Stimulated activated CD4-positive, alpha-beta T cell treated with anti-CD3 and anti-CD28 coated beads, TNF-alpha, amount 100 ng/mL, for 48 hours (primary cell): ENCODE data around the gene IL6.
"Not testable (repeated sequence)": the region's sequence is repeated elsewhere in the genome, so short reads cannot be mapped to it uniquely, and the experiment has no call there.

Source experiments
- DNase-seq, 3 donors: peaks; one replicate each; pipeline ENCODE4 v3.0.0-alpha.2; 2020; ENCODE audit warnings: low read depth in 3 of 3

Gene IL6

DNA sequence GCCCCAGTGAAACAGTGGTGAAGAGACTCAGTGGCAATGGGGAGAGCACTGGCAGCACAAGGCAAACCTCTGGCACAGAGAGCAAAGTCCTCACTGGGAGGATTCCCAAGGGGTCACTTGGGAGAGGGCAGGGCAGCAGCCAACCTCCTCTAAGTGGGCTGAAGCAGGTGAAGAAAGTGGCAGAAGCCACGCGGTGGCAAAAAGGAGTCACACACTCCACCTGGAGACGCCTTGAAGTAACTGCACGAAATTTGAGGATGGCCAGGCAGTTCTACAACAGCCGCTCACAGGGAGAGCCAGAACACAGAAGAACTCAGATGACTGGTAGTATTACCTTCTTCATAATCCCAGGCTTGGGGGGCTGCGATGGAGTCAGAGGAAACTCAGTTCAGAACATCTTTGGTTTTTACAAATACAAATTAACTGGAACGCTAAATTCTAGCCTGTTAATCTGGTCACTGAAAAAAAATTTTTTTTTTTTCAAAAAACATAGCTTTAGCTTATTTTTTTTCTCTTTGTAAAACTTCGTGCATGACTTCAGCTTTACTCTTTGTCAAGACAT lies 574 bp upstream of the IL6 start:
- DNase-seq: peak; percentile 18 to 46 (median 26)

DNA sequence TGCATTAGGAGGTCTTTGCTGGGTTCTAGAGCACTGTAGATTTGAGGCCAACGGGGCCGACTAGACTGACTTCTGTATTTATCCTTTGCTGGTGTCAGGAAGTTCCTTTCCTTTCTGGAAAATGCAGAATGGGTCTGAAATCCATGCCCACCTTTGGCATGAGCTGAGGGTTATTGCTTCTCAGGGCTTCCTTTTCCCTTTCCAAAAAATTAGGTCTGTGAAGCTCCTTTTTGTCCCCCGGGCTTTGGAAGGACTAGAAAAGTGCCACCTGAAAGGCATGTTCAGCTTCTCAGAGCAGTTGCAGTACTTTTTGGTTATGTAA lies 675 bp downstream of the IL6 start:
- no peak for DNase-seq

DNA sequence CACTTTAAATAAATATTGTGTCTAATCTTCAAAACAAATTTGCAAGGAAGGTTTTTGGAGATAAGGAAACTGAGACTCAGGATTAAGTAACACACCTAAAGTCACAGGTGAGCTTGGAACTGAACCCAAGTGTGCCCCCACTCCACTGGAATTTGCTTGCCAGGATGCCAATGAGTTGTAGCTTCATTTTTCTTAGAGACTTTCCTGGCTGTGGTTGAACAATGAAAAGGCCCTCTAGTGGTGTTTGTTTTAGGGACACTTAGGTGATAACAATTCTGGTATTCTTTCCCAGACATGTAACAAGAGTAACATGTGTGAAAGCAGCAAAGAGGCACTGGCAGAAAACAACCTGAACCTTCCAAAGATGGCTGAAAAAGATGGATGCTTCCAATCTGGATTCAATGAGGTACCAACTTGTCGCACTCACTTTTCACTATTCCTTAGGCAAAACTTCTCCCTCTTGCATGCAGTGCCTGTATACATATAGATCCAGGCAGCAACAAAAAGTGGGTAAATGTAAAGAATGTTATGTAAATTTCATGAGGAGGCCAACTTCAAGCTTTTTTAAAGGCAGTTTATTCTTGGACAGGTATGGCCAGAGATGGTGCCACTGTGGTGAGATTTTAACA lies 1.5 kb downstream of the IL6 start:
- no peak for DNase-seq

DNA sequence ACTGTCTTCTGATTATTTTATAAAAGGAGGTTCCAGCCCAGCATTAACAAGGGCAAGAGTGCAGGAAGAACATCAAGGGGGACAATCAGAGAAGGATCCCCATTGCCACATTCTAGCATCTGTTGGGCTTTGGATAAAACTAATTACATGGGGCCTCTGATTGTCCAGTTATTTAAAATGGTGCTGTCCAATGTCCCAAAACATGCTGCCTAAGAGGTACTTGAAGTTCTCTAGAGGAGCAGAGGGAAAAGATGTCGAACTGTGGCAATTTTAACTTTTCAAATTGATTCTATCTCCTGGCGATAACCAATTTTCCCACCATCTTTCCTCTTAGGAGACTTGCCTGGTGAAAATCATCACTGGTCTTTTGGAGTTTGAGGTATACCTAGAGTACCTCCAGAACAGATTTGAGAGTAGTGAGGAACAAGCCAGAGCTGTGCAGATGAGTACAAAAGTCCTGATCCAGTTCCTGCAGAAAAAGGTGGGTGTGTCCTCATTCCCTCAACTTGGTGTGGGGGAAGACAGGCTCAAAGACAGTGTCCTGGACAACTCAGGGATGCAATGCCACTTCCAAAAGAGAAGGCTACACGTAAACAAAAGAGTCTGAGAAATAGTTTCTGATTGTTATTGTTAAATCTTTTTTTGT lies 2.3 kb downstream of the IL6 start:
- no peak for DNase-seq

GRCh38 chr7:22730066-22730710 lies 3.2 kb downstream of the IL6 start:
- no peak for DNase-seq

GRCh38 chr7:22730921-22731654 lies 4.1 kb downstream of the IL6 start:
- DNase-seq: no peak

GRCh38 chr7:22731766-22732165 lies 4.8 kb downstream of the IL6 start:
- no peak for DNase-seq

DNA sequence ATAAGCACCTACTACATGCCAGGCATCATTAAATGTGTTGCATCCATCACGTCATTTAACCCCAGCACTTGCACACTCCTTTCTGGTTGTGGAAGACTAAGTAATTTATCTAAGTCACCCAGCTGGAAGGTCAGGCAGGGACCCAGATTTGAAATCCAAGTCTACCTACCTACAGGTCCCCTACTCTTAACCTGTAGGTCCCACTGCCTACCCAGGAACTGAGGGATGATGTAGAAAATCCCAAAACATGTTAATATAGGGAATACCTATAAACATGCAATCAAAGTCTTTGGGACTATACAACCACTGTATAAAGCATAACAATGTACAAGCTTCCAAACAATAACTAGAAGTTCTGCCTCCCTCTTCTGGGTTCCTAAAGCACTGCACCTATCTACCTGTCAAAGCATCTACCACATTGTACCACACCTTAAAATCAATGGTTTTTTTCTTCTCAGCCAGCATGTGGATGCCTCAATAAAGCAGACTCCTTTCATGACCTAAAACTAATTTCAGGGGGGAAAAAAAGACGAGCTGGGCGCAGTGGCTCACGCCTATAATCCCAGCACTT lies 5.6 kb downstream of the IL6 start:
- DNase-seq: no peak

DNA sequence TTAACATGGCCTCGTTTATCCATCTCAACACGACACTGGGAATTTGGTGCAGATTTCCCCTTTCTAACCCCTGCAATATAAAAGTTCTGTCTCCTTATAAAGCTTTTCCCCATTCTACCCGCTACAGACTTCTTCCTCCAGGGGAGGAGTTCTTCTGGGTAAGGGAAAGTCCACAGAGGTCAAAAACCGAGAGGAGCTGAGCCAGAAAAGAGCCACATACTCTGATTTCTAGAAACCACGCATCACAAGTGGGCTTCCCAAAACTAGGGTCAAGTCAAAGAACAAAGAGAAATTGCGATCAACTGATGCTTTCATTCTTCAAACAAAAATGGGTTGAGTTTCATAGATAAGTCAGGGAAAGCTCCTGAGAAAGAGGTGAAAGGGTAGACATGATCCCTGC lies 6.8 kb downstream of the IL6 start:
- no peak for DNase-seq

DNA sequence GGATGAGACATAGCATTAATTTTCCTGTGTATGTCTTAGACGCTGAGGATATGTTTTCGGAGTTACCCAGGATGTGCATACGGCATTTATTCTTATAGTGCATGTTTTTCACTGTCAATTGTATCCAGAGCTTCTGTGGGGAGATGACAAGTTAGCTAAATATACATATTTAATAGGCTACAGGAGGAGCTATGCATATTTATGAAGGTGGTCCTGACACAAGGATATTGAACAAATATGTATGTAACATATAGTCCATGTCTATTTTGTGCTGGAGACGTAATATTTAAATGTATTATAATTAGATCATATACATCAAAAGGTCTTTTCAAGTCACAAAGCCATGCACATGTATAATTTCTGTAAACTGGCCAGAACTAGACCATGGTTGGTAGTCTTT lies 16.0 kb downstream of the IL6 start:
- no peak for DNase-seq

- no peak for DNase-seq
These were observed 24.3 kb downstream of the IL6 start for GRCh38 chr7:22751341-22751740.

GRCh38 chr7:22757338-22757994 lies 30.5 kb downstream of the IL6 start:
- DNase-seq: no peak

- no peak for DNase-seq
These were observed 31.6 kb downstream of the IL6 start for GRCh38 chr7:22758576-22758975.

DNA sequence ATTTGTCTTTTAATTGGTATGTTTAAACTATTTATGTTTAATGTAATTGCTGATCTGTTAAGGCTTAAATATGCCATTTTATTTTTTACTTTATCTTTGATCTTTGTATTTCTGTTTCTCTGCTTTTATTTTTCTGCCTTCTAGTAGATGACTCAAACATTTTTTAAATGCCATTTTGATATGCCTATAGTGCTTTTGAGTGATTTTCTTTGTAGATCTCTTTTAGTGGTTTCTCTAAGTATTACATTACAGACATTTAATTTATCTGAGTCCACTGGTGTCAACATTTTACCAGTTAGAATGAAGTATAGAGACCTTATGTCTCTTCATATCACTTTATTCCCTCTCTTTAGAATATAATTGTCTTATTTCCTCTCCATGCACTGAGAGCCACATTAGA lies 32.7 kb downstream of the IL6 start:
- DNase-seq: no peak

GRCh38 chr7:22762866-22763265 lies 35.9 kb downstream of the IL6 start:
- no peak for DNase-seq

DNA sequence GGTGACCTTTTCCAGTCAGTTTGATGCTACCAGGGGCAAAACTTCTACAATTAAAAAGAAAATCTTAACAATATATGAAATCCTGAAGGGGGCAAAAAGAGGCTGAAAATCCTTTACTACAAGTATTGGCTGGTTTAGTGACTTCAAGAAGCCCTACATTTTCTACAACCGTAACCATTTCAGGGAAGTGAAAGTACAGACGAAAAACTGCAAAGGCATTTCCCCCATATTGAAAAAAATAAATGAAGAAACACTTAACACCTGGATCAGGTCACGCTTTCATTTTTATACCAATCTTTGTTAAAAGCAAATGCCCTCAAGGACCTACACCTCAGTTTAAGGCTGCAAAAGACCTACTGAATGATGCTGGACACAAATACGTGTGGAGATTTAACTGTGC lies 38.6 kb downstream of the IL6 start:
- no peak for DNase-seq

- no peak for DNase-seq
These were observed 44.3 kb downstream of the IL6 start for GRCh38 chr7:22771194-22771871.

DNA sequence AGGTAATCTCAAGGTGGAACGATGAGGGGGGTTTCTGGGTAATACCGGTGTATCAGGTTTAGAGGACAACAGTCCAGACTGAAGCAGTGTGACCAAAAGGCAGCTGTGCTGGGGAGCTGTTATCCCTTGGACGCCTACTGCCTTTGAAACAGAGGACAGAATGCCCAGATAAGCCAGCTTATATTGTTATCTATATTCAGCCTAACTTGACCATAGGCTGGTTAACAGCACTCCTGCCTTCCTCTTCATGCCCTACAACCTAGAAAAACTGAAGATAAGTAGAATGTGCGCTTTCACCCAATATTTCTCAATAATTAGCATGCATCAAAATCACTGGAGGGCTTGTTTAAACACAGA lies 44.9 kb downstream of the IL6 start:
- no peak for DNase-seq

DNA sequence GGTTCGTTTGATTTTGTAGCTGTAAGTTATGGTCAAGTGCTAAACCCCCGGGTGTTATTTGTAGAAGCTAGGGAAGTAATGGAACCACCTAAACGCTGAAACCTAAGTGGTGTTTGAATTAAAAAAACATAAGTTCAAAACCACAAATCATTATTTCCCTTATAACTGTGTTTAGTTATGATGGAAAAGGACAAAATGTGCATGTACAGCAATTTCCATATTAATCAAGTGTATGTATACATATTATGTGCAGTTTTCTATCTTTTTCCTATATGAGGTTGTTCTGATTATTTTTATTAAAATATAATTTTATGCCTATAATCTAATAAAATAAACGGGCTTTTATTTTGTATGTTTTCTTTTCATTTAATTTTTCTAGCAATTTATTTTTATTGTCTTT lies 45.9 kb downstream of the IL6 start:
- no peak for DNase-seq

DNA sequence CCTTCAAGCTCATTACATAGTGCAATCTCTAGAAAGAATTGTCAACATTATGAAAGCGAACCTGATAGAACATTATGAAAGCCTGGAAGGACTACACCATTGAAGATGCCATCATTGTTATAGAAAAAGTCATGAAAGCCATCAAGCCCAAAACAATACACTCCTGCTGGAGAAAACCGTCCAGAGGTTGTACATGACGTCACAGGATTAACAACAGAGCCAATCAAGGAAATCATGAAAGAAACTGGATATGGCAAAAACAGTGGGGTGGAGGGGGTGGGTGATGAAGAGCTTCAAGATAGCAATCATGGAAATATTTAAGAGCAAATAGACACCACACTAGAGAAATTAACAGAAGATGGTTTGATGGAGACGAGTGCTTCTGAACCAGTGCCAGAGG lies 50.0 kb downstream of the IL6 start:
- DNase-seq: no peak

DNA sequence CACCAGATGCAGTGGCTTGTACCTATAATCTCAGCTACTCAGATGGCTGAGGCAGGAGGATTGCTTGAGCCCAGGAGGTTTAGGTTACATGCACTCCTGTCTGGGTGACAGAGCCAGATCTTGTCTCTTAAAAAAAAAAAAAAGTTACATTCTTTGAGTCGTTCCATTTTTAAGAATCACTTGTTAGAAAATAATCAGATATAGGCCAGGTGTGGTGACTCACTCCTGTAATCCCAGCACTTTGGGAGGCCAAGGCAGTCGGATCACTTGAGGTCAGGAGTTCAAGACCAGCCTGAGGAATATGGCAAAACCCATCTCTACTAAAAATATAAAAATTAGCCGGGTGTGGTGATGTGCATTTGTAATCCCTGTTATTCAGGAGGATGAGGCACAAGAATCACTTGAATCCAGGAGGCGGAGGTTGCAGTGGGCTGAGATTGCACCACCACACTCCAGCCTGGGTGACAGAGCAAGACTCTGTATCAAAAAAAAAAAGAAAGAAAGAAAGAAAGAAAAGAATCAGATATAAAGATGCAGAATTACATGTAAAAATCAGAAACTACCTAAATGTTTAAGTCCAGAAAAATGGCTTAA lies 52.8 kb downstream of the IL6 start:
- DNase-seq: not testable (repeated sequence)
